Activated T-helper 1 cell treated with Interleukin-2 at 50 U/mL for 16 hours (primary cell): ENCODE data around the gene CKAP5.

Experiments used
- DNase-seq: peaks from one replicate; pipeline ENCODE4 v3.0.0-alpha.2; 2020; ENCODE audit warnings: low read depth

CKAP5 gene

DNA sequence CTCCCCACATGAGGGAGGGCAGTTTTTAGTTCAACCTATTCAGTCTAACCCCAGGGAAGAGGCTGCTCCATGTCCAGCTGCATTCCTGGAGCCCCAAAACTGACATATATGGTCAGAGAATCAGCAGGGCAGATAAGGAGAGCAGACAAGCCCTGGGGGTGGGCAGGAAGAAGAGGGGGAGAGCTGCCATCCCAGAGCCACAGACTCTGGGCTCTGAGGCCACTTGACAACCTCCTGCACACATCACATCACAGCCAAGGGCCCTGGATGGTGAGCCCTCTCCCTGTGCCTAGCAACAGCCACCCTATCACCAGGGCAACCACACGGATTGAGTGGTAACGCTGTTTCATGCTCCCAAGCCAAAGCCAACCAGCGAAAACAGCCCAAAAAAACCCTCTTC lies 148.8 kb downstream of the CKAP5 start:
- DNase-seq: no peak

DNA sequence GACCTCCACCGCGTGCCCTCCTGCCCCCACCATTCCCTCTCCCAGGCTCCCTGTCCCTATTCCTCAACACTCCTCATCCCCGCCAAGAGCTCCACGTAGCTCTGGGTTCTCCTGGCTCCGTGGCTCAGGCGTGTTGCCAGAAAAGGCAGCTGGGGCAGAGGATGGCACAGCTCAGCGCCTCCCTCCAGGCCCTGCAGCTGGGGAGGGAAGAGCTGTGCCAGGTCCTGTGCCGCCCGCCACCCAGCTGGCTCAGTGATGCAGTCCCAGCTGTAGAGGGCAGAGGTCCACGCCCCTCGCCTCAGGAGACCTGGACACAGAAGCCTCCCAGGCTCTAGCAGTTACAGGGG lies 149.9 kb downstream of the CKAP5 start:
- no peak for DNase-seq

DNA sequence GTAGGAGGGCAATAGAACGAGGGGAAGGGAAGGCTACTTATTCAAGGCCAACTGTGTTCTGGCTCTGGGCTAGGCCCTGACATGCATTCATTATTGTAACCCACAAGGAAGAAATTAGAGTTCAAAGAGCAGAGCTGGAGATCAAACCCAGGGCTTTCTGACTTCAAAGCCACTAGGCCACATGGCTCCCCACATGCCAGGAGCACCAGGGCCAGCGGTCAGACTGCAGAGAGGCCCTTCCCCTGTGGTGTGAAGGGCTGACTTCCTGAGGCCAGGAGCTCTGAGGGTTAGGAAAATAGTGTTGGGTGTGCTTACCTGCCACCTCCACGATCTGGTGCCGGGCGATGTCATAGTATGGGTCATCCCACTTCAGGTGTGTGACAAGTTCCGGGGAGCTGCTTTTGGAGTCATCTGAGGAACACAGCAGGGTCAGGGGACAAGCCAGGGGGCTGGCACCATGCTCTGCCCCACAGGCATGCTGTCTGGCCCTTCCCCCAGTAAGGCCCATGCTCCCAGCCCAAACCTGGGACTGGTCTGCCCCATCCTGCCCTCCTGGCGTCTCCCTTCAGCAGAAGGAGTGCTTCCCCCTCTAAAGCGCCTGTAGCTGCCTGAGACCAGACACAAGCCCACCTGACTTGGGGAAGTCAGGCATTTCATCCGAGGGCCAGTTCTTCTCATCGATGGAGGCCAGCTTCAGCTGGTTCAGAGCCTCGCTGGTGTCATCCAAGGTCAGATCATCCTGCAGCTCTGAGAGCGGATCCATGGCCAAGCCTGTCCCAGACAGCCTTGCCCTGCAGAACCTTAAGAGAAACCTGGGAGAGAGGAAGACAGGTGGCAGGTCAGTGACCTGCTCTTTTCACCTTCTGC lies 150.5 kb downstream of the CKAP5 start:
- DNase-seq: no peak

DNA sequence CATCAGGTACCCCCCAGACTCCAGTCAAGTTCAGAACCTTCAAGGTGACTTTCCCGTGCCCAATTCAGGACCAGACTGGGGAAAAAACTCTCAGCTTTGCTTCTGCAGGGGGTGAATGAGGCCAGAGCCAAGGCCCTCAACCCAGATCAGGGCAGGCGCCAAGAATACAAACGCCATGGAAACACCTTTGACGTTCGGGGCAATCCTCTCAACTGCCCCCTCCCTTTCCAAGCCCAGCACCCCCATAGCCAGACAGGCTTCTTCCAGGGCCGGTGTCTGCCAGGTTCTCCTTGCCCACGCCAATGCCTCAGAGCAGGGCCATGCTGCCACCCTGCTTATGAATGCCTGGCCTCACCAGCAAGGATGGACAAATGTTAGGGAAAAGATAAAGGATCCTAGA lies 151.5 kb downstream of the CKAP5 start:
- DNase-seq: no peak

DNA sequence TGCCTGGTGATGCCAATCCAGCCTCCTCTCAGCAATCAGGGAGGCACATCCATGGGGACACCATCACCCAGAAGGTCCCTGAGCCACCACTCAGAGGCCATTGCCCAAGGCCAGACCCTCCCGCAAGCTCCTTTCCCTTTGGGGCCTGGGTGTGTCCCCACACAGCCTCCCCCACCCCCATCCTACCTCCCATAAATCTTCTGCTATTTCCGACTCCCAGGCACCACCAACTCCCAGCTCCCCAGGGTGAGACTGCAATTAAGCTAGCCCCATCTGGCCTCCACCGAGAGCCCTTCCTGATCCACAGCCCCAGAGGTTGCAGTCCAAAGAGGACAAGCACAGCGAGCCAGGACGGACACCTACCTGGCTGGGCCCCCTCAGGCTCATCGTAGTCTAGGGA lies 152.0 kb downstream of the CKAP5 start:
- DNase-seq: no peak

DNA sequence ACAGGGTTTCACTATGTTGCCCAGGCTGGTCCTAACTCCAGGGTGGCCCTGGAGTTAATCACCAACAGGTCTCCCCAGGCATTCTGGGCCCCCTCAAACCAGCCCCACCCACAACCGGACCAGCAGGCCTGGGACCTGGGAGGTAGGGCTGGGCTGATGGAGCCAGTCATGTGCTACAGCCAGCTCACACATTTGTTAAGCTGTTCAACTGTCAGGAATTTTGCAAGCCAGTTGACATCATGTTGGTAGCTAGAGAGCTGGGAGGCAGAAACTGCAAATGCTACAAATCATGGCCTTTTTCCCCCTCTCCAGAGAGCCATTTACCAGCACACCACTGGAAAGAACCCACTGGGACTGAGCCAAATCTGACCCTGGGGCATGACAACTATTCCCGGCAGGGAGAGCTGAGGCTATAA lies 152.5 kb downstream of the CKAP5 start:
- no peak for DNase-seq
